HCT116 (cell line): Measurements from ENCODE around the gene SLC9A7. TPM values are rescaled to one million over a fixed set of nuclear protein-coding genes. Genes with fewer than 3 reads are reported as not detected.

Experiments used
- ATAC-seq: fragments of 200-7000 bp; cut with Tn5 transposase; 2 replicates; pipeline ENCODE4 v1.9.1; 2020; ENCODE audit warnings: mild to moderate bottlenecking, moderate library complexity
- BruUV-seq: library from RNA; stranded (reverse); fragments of 400-500 nt; replicated peaks from 2 replicates; lab custom pipeline; 2021; lab: Mats Ljungman, UMichigan
- CTCF ChIA-PET: fragments of 300-600 bp; sonication (Branson Sonifier 250); formaldehyde crosslinking; loops from one replicate; lab custom pipeline; 2021; ENCODE audit warnings: antibody characterized with exemption; lab: Charles Lee
- POLR2A ChIA-PET: fragments of 300-600, 350-600 bp; sonication (Branson Sonifier 250); formaldehyde crosslinking; loops from one replicate; lab custom pipeline; 2021; ENCODE audit warnings: antibody characterized with exemption; lab: Charles Lee
- RAD21 ChIA-PET, 2 experiments: fragments of 300-600 bp; sonication (Branson Sonifier 250); formaldehyde crosslinking; loops; one replicate each; lab custom pipeline; 2023; ENCODE audit warnings: low total read pairs in 2 of 2; ENCODE audit not compliant: uncharacterized antibody in 2 of 2, unreplicated experiment in 2 of 2, low non-redundant PET in 1 of 2; lab: Charles Lee
- DNase-seq: peaks from one replicate; pipeline ENCODE4 v3.0.0-alpha.2; 2010; ENCODE audit warnings: low read depth, low spot score
- H2AFZ ChIP-seq: fragments of 200-600 bp; shearing (Covaris generic), sonication (generic); 2 replicates; pipeline ENCODE4 v1.6.1; 2017; ENCODE audit warnings: low read depth, mixed run types, mixed read lengths, antibody characterized with exemption, low read length; ENCODE audit not compliant: poor library complexity, severe bottlenecking
- H3K27ac ChIP-seq: 2 replicates; pipeline ENCODE4 v1.5.1; 2012; ENCODE audit warnings: low read depth, low read length
- H3K27me3 ChIP-seq: fragments of 200-600 bp; sonication (generic); 2 replicates; pipeline ENCODE4 v1.6.1; 2016; ENCODE audit warnings: mixed run types, low read length, mixed read lengths; ENCODE audit not compliant: insufficient read depth
- H3K36me3 ChIP-seq, 2 experiments: fragments of 200-500 bp in 1 of 2; fragments of 200-600 bp in 1 of 2; sonication (Bioruptor generic) in 1 of 2; sonication (generic) in 1 of 2; 2 replicates each; pipeline versions ENCODE4 v1.5.1 to v1.6.1; 2014 to 2016; ENCODE audit warnings: low read length in 2 of 2, inconsistent platforms in 1 of 2, mixed read lengths in 1 of 2, mixed run types in 1 of 2; ENCODE audit not compliant: insufficient read depth in 2 of 2, control insufficient read depth in 1 of 2
- H3K4me1 ChIP-seq, 2 experiments: fragments of 200-600 bp in 1 of 2; sonication (generic) in 1 of 2; 2 replicates each; pipeline versions ENCODE4 v1.5.1 to v1.6.1; 2012 to 2017; ENCODE audit warnings: low read length in 2 of 2, inconsistent platforms in 1 of 2, mild to moderate bottlenecking in 1 of 2, mixed read lengths in 1 of 2, mixed run types in 1 of 2, moderate library complexity in 1 of 2; ENCODE audit not compliant: insufficient read depth in 2 of 2, control insufficient read depth in 1 of 2
- H3K4me2 ChIP-seq: fragments of 200-600 bp; sonication (generic); 2 replicates; pipeline ENCODE4 v1.6.1; 2017; ENCODE audit warnings: mixed run types, low read length, mixed read lengths
- H3K4me3 ChIP-seq, 2 experiments: fragments of 200-600 bp in 1 of 2; sonication (generic) in 1 of 2; replicated peaks in 1 of 2; 2 replicates each; pipeline ENCODE4 v1.5.1; 2011 to 2016; ENCODE audit warnings: low read length in 2 of 2, control low read depth in 1 of 2, low read depth in 1 of 2, mild to moderate bottlenecking in 1 of 2, mixed read lengths in 1 of 2, mixed run types in 1 of 2
- H3K79me2 ChIP-seq: fragments of 200-600 bp; sonication (generic); 2 replicates; pipeline ENCODE4 v1.6.1; 2017; ENCODE audit warnings: mild to moderate bottlenecking, mixed run types, low read length, moderate library complexity, mixed read lengths; ENCODE audit not compliant: insufficient read depth
- H3K9ac ChIP-seq: fragments of 200-600 bp; sonication (generic); 2 replicates; pipeline ENCODE4 v1.6.1; 2016; ENCODE audit warnings: low read length, mixed read lengths
- H3K9me2 ChIP-seq: fragments of 200-600 bp; sonication (generic), shearing (Covaris generic); 2 replicates; pipeline ENCODE4 v1.6.1; 2017; ENCODE audit warnings: mixed run types, mild to moderate bottlenecking, moderate library complexity; ENCODE audit not compliant: insufficient read depth
- H3K9me3 ChIP-seq, 2 experiments: fragments of 200-500 bp in 1 of 2; fragments of 200-600 bp in 1 of 2; sonication (Bioruptor generic) in 1 of 2; sonication (generic) in 1 of 2; 2 replicates each; pipeline ENCODE4 v1.6.1; 2014 to 2017; ENCODE audit warnings: low read length in 2 of 2, mixed read lengths in 2 of 2, inconsistent platforms in 1 of 2, low read depth in 1 of 2, mild to moderate bottlenecking in 1 of 2, mixed run types in 1 of 2, moderate library complexity in 1 of 2; ENCODE audit not compliant: control insufficient read depth in 1 of 2, insufficient read depth in 1 of 2
- H4K20me1 ChIP-seq: fragments of 200-600 bp; sonication (generic), shearing (Covaris generic); 2 replicates; pipeline ENCODE4 v1.6.1; 2017; ENCODE audit warnings: mixed run types, mild to moderate bottlenecking, moderate library complexity; ENCODE audit not compliant: insufficient read depth
- ATF3 ChIP-seq: IDR thresholded peaks from 2 replicates; pipeline ENCODE4 v1.6.1; 2012
- CTCF ChIP-seq, 3 experiments: fragments of 200-600 bp in 1 of 3; sonication (generic) in 1 of 3; IDR thresholded peaks in 2 of 3; conservative IDR thresholded peaks in 1 of 3; 2 replicates each; pipeline ENCODE4 v1.5.1; 2012 to 2017; ENCODE audit warnings: low read depth in 2 of 3, low read length in 2 of 3, antibody characterized with exemption in 1 of 3, borderline replicate concordance in 1 of 3, control low read depth in 1 of 3, mild to moderate bottlenecking in 1 of 3, mixed read lengths in 1 of 3, mixed run types in 1 of 3, moderate library complexity in 1 of 3; ENCODE audit not compliant: insufficient read depth in 1 of 3
- MAX ChIP-seq: IDR thresholded peaks from 2 replicates; pipeline ENCODE4 v1.6.1; 2012
- REST ChIP-seq: IDR thresholded peaks from 2 replicates; pipeline ENCODE4 v1.6.1; 2012; ENCODE audit warnings: low read depth
- intact Hi-C: fragments of 100-400 bp; cut with micrococcal nuclease; formaldehyde crosslinking; loops from 2 replicates; pipeline ENCODE4 v1.10.0; 2022
- total RNA-seq: library from RNA; stranded (reverse); gene quantifications from one replicate; pipeline ENCODE4 v1.2.1, GENCODE V29; 2021; ENCODE audit not compliant: unreplicated experiment

Gene SLC9A7
- total RNA-seq, 1 experiment from 2014 or later, result 18.6 TPM

- POLR2A ChIA-PET, result no interaction called here
- no peaks in the 10 kb centered on the region for H3K4me1 ChIP-seq
- no peak for TF ChIP-seq REST
- no peak for TF ChIP-seq MAX
- TF ChIP-seq CTCF (IDR thresholded peaks at IDR 0.05 in 2 of 3, conservative IDR thresholded peaks at IDR 0.05 in 1 of 3; ENCODE audit: borderline replicate concordance in 1 of 3, insufficient read depth in 1 of 3, low read depth in 2 of 3, low read length in 2 of 3), result no peak
- no peak for TF ChIP-seq ATF3
- no peak for ATAC-seq
- H3K9me3 ChIP-seq, result no peaks in the 10 kb centered on the region
- H2AFZ ChIP-seq, result no peak overlapping the region
- no peak overlapping the region for H3K27ac ChIP-seq
- no peaks in the 10 kb centered on the region for H3K36me3 ChIP-seq
- no TSS peak for BruUV-seq
- DNase-seq, result no peak
- H3K9ac ChIP-seq, result no peak overlapping the region
- CTCF ChIA-PET, result no interaction called here
- no peak overlapping the region for H3K4me3 ChIP-seq
- no peaks in the 10 kb centered on the region for H4K20me1 ChIP-seq
- no peak overlapping the region for H3K4me2 ChIP-seq
- RAD21 ChIA-PET, result no interaction called here
- H3K79me2 ChIP-seq, result no peaks in the 10 kb centered on the region
- no peaks in the 10 kb centered on the region for H3K27me3 ChIP-seq
- intact Hi-C loops, result no loop called here
- H3K9me2 ChIP-seq, result no peaks in the 10 kb centered on the region
These were observed 80.7 kb downstream of the SLC9A7 start for GRCh38 chrX:46678232-46678631.
